ENCODE measurements around the gene TMEM59.
A peak's percentile ranks its signal among the peaks of the same experiment; 100 is the strongest.
"Not testable (repeated sequence)": the region's sequence is repeated elsewhere in the genome, so short reads cannot be mapped to it uniquely, and the experiment has no call there.

TMEM59 gene

DNA sequence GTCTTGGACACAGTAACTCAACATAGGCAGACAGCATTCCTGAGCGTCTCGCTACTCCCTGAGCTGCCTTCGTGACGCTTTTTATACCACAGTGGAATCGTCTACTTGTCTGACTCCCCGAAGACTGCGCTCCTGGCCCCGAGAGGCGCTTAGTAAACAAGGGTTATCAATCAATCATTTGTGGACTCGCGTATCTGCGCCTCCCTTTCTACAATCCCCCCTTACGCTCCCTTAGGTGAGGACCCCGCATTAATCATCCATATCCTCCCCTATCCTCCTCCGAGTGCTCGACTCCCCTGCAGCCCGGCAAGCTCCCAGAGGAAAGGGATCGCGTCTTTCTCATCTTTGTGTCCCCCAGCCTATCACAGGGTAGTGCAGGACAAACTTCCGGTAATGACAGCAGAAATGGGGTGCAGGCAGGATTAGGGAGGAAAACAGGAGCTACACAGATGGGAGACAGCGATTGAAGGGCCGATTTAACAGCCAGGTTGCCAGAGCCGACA is 522 bp downstream of the TMEM59 start:
- peak; percentile 30 for DNase-seq

DNA sequence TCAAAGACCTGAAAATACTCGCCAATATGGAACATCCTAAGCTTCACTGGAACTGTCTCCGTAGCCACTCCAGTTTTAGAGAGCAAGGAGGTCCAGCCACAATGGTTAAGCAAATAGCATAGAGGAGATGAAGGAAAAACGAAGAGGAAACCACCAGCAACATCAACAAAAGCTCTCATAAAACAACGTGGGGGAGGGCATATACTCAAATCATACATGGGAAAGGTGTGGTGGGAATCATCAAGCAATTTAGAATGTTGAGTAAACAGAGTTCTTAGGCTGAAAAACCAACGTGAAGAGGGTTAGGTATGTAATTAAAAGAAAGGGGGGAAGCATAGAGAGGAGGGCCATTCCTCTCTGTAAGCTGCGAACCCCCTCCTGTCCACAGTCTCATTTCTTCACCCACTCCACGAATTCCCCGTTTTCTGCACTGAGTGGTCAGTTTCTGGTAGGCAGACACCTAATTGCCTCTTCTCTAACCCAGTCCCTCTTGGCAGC is 1.0 kb downstream of the TMEM59 start:
- DNase-seq: no peak

DNA sequence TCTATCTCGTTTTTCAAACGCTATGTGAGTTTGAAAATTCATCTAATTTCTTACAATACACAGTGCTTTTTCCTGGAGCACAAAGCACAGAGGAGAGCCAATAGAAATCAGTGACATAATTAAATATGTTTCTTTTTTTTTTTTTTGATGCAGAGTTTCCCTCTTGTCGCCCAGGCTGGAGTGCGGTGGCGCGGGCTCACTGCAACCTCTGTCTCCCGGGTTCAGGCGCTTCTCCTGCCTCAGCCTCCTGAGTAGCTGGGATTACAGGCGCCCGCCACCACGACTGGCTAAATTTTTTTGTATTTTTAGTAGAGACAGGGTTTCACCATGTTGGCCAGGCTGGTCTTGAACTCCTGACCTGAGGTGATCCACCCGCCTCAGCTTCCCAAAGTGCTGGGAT is 2.6 kb downstream of the TMEM59 start:
- not testable (repeated sequence) for DNase-seq

DNA sequence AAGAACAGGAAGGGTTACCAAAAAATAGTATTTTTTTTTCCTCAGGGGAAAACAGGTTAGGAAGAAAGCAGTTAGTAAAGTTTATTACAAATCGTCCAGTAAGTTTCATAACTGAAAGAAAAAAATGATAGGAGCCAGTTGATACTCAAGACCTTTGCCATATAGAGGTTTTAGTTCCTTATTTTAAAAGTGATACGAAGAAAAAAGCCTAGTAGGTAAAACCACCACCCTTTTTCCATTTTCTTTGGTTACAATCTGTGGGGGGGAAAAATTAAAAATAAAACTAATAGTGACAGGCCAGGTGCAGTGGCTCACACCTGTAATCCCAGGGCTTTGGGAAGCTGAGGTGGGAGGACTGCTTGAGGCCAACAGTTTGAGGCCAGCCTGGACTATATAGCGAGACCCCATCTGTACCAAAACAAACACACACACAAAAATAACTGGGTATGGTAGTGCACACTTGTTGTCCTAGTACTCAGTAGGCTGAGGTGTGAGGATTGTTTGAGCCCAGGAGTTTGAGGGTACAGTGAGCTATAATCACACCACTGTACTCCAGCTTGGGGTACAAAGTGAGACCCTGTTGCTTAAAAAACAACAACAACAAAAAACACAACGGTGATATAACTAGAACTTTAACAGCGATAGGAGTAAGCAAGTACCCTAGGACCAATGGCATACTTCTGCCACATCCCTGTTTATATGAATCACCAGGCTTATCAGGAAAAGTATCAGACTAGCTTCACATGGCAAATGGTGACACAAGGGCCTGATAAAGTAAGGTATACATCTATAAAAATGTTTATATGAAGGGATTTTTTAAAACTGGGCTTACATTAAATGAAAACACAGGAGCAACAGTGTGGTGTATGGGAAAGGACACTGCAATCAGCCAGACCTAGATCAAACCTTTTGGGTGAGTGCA is 5.4 kb downstream of the TMEM59 start:
- no peak for DNase-seq

DNA sequence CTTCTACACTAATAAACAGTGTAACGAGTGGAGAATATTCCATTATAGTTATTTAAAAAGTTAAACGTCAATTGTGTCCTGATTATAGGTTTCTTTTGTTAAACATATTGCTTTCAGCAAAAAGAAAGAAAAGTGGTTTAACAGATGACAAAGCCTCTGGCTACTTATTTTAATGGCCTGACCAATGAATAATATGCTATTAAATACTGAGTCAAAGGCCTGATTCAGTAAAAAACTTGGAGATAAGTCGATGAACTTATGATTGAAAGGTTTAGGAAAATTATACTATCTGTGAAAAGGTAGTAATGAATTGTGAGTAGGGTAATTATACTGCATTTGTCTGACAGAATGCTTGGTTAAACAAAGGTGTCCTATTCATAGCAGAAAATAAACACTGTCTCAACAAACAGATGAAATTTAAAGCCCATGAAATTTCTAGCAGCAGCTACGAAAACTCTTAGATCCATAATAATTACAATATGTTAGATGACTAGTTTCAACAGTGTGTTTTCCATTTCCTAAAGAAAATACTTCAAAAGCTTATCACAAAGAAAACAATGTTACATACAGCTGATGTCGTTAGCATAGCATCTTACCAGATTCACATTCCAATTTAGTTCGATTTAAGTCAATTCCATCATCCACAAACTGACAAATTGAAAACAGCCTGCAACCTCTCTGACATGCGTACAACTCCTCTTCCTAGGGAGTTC is 6.2 kb downstream of the TMEM59 start:
- no peak for DNase-seq

DNA sequence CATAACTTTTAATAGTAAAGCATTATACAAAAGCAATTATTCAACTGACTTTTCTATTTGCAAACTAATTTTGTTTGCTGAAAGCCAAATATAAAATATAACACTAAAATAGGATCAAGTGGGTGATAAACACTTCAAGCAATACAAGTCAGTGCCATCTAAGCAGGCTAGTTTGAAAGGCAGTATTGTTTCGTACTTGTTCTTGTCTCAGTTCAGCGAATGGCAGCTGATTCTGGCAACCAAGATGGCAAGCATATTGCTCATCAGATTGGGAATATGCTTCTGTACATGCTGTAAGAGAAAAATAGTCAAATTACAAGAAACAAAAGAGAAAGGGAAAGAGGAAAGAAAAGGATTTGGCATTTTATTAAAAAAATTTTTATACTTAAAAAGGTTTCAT is 7.5 kb downstream of the TMEM59 start:
- DNase-seq: no peak

DNA sequence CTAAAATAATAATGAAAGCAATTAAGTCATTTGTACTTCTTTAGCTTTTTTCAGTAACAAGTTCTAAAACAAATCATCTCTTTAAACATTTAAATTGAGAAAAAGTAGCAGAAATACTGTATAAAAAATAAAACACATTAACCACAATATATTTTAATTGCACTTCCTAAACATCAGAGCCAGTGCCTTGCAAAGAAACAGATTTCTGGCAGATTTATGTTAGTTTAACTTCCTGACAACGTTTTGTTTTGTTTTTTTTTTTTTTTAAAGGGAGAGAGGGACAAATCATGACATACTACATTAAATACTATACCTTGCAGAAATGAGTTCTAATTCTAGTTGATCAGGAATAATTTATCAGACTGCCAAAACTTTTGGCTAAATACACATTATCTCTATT is 11.2 kb downstream of the TMEM59 start:
- no peak for DNase-seq

DNA sequence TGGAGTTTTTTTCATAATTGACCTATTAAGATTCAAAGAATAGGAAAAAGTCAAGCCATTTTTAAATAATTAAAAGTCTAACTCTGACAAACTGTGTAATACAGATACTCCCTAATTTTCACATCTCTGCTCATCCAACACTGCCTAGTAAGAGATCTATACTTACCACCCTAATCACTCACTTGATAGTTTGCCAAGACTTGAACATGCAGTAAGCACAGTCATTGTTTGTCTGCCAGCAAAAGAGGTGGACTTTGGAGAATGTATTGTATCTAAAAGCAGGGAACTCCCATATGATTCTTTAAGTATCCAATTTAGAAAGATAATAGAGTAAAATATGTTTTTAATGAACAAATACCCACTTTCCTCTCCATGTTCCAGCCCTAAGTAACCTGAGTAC is 15.5 kb downstream of the TMEM59 start:
- no peak for DNase-seq

DNA sequence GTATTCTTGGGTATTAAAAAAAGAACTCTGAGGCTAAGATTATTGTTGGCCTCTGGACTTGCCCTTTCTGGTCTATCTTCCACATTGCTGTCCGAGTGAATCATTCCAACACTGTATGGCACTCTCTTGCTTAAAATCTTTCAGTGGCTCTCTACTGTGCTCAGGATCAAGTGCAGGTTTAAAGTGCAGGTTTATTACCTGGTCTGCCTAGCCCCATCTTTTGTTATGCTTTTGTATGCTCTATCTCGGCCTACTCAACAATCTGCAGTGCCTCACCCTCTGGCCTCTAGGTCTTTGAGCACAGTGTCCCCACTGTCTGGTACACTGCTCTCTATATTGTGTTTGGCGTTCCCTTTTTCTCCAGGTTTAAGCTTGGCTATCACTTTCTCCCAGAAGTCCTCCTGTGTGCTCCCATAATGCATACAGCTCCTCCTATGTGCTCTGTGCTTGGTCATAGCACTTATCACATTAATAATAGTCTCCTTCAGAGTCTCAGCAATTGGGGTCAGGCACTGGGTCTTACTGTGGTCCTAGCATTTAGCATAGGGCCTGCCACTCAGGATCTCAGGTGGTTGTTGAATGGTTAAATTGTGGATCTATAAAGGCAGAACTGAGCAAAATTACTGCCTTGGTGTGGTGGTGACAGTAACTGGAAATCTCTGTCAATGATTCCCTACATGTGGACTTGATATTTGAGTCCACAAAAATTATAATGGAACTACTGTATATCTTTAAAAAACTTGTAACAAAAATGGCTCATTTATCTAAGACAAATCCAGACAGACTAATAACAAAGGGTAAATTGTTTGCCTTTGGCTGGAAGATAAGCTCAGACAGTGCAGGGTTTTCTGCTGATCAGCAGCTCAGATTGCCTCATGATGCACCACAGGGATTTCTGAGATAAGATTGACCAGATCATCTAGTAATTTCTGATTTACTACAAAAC is 24.4 kb downstream of the TMEM59 start:
- DNase-seq: no peak

DNA sequence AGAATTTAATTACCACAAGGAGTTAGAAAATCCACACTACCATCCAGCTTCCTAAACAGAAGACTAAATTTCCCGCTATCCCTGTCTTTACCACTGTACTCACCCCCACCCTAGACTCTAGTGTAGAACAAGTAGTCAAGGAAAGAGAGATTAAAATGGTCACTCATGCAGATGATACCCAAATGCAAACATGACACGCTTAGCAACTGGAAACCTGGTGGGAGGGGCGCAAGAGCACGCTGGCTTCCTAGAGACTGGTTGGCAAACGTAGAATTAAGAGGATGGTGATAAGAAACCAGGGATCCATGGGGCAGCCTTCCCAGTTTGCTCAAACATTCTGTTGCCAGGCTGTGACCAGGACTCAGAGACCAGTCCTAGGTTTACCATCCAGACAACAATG is 25.2 kb downstream of the TMEM59 start:
- no peak for DNase-seq

DNA sequence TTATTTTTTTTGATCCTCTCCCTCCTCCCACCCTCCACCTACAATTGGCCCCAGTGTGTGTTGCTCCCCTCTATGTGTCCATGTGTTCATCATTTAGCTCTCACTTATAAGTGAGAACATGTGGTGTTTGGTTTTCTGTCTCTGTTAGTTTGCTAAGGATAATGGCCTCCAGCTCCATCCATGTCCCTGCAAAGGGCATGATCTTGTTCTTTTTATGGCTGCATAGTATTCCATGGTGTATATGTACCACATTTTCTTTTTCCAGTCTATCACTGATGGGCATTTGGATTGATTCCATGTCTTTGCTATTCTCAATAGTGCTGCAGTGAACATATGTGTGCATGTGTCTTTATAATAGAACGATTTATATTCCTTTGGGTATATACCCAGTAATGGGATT is 28.2 kb downstream of the TMEM59 start:
- DNase-seq: not testable (repeated sequence)

DNA sequence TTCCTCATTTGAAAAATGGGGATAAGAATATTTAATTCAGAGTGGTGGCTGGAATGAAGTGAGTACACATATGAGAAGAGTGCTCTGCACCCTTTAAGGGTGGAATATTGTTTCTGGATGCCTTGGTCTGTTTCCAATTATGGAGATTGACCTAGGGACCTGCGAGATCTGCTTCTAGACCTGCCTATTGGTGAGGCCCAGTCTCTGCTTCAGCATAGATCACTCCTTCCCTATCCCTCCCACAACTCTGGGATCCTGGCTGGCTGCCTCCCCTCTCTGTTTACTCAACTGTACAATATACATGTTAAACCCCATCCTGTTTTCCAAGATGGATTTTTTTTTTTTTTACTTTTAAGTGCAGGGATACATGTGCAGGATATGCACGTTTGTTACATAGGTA is 28.6 kb downstream of the TMEM59 start:
- no peak for DNase-seq

DNA sequence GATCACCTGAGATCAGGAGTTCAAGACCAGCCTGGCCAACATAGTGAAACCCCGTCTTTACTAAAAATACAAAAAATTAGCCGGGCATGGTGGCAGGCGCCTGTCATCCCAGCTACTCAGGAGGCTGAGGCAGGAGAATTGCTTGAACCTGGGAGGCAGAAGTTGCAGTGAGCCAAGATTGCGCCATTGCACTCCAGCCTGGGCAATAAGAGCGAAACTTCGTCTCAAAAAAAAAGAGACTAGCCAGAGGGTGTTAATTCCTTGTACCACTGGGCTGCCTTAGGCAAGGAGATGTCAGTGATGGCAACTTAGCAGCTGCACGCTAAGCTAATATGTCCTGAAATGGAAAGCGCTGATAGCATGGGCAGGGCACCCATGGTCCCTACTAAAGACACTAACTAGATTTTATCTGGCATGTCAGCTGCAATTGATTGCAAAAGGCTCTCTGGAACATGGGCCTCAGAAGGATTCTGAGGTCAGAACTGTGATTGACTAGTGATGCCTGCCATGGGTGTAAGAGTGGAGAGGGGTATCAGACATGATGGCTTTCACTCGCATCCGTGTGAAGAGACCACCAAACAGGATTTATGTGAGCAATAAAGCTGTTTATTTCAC is 33.3 kb downstream of the TMEM59 start:
- DNase-seq: not testable (repeated sequence)

DNA sequence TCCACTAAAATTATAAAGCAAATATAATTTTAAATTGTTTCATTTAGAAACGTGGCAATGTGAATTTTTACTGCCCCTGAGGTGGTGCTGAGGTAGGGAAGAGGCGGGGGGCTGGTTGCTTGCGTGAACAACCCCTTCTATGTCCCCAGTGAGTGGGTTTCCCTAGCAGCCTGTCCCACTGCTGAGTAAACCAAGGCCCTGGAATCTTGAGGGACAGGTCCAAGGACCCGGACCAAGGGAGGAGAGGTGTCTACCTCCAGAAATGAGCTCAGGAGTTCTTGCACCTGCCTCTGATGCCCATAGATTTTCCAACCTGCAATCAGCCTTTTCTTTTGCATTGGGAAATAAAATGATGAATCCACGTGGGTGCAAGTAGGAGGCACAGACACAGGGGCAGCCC is 34.4 kb downstream of the TMEM59 start:
- no peak for DNase-seq

DNA sequence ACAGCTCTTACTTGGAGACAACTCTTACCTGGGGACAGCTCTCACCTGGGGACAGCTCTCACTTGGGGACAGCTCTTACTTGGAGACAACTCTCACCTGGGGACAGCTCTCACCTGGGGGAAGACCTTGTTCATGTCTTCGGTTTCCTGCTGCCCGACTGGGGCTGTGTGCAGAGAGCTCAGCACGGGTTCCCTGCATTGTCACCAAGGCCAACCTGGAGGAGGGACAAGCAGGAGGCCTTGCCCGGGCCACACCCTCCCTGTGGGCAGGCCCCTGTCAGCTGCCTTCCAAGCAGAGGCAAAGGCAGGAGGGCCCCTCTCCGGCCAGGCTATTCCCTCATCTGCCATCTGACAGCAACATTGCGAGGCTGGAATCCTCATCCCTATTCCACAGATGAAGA is 35.0 kb downstream of the TMEM59 start, which contains the start of gene LDLRAD1:
Gene LDLRAD1 (minus strand): TSS at position 208 of the 400 bp plus-strand sequence. CDS start 74 bp downstream, at position 134.
- no peak for DNase-seq

DNA sequence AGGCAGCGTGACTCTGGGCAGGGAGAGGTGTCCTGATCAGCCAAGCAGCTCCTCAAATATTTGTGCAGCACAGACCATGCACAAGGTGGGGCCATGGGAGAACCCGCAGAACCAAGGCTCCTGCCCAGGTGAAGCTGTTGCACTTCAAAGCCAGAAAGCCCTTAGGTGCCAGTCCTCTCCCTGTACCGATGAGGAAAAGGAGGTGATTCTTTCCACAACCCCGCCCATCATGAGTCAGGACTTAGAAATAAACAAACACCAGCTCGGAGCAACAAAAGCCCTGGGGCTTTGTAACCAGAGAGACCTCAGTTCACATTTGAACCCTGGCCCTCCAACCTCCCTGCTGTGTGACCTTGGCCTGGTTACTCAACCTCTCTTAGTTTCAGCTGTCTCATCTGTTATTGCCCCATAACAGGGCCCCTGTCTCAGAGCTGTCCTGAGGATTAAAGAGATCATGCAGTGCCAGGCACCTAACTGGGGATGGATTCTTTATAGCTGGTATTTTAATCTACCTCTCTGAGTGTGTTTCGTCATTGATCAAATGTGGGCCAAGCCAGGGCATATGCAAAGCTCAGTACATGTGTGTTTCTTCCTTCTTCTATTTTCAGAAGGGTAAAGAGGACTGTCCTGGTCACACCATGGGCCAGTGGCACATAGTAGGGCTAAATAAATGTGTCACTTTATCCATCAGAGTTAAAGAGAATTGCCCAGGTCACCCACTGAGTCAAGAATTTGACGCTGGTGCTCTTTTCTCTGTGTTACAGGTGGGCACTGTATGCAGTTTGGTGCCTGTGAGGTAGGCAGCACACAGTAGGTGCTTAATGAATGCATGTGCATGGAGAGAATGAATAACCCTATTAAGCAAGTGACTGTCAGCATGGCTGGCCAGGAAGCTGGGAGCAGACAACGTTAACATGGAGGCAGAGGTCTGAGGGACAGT is 36.4 kb downstream of the TMEM59 start:
- DNase-seq: peak; percentile 36

DNA sequence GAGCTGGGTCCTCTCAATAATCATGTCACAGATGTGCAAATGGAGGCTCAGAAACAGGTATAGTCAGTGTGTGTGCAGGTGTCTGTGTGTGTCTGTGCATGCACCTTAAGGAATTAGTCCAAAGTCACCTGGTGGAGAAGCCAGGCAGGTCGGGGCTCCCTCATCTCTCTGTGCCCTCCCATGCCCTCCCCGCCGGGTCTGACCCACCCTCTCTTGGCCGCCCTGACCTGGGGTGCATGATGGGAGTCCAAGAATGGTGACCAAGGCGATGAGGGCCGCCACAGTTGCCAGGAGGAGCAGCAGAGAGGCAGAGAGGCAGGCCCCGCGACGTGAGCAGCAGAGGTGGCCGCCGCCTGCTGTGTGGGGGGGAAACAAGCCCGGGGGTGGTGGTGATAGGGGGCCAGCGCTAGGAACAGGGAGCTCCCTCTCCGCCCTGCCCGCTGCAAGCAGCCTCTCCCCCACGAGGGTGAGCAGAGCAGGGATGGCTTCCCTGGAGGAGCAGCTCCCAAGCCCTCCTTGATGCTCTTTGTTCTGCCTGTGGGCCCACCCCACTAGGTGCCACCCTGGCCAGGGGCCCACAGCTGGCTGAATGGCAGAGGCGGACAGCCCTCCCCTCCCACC is 38.9 kb downstream of the TMEM59 start:
- no peak for DNase-seq

DNA sequence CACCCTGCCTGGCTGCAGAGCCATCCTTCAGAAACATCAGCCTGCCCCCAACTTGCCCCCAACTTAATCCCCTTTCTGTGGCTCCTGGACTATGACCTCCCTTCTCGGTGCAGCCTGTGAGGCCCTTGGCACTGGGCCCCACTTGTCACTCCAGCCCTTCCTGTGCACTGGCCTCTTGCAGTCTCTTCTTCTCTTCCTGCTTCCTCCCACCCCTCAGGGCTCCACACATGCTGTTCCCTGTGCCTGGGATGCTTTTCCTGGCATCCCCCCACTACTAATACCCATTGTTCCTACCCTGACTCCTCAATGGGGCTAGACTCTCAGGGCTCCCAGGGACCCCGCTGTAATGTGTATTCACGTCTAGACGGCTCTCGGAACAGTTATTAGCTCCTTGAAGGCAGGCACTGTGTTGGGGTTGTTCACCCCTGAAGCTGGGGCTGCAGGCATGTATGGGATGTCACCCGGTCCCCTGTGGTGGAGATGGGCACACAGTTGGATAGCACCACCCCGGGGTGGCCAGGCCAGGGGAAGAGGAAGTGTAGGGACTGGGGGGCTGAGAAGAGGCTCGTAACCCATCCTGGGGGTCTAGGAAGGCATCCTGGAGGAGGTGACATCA is 39.5 kb downstream of the TMEM59 start:
- DNase-seq: no peak

DNA sequence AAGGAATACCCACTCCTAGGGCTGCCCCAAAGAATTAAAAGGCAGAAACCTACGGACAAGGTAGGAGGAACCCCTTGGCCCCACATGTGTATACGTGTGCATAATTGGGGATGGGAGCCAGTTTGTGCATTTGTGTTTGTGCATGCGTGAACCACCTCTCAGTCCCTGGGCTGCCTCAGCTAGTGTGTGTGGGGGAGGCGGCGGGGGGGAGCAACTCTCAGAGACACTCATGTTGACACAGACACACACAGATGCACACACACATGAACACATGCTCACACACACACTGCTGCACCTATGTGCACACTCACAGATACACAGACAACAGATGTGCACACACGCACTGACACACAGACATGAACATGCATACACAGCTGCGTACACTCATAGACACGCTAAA is 40.1 kb downstream of the TMEM59 start:
- DNase-seq: no peak

DNA sequence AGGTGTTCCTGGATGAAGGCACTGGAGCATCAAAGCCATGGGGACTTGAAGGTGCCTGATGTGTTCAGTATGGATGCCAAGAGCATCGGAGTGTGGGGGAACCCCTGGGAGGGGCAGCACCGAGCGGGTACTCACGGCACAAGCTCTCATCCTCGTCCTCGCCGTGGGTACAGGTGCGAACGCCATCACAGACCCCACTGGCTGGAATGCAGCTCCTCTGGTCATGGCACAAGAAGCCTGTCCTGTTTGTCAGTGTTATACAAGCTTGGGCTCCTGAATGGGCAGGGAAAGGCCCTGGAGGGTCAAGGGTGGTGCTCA is 41.0 kb downstream of the TMEM59 start:
- no peak for DNase-seq
